Measurements from ENCODE around the gene USP48. TPM values are rescaled to one million over a fixed set of nuclear protein-coding genes. Genes with fewer than 3 reads are reported as not detected.

Gene USP48
- total RNA-seq, 1 donor from 2014 or later, result 97.3 TPM

- Mint-ChIP-seq H3K27me3 (peaks cover 43% of the 10 kb centered on the region), H3K27ac (no peak overlapping the region), H3K4me1 (peaks cover 16% of the 10 kb centered on the region), H3K9me3 (no peaks in the 10 kb centered on the region), H3K36me3 (ENCODE audit: low read depth) (no peaks in the 10 kb centered on the region), H3K4me3 (no peak overlapping the region)
- no peak for TF ChIP-seq CTCF (IDR thresholded peaks at IDR 0.05)
- no peak for ATAC-seq (ENCODE audit: low read depth)
- DNase-seq, result no peak
- ChIA-PET POLR2A (no interaction called here), CTCF (no interaction called here)
- intact Hi-C loops (cut with micrococcal nuclease), result no loop called here
Observed at GRCh38 chr1:21647431-21648351, 135.3 kb downstream of the USP48 start.

GRCh38 chr1:21645550-21645949, 137.4 kb downstream of the USP48 start:
- CTCF ChIA-PET, result no interaction called here
- H3K36me3 Mint-ChIP-seq (ENCODE audit: low read depth), result no peaks in the 10 kb centered on the region
- H3K9me3 Mint-ChIP-seq, result no peaks in the 10 kb centered on the region
- H3K4me3 Mint-ChIP-seq, result no peak overlapping the region
- no peak for ATAC-seq (ENCODE audit: low read depth)
- H3K4me1 Mint-ChIP-seq, result peaks cover 3% of the 10 kb centered on the region
- no peak for DNase-seq
- intact Hi-C loops (cut with micrococcal nuclease), result no loop called here
- TF ChIP-seq CTCF (IDR thresholded peaks at IDR 0.05), result no peak
- H3K27me3 Mint-ChIP-seq, result peaks cover 46% of the 10 kb centered on the region
- POLR2A ChIA-PET, result no interaction called here
- no peak overlapping the region for H3K27ac Mint-ChIP-seq

- no peak for TF ChIP-seq CTCF (IDR thresholded peaks at IDR 0.05)
- Mint-ChIP-seq H3K36me3 (ENCODE audit: low read depth) (no peaks in the 10 kb centered on the region), H3K4me1 (peaks cover 3% of the 10 kb centered on the region), H3K27me3 (peaks cover 46% of the 10 kb centered on the region), H3K4me3 (no peak overlapping the region), H3K9me3 (no peaks in the 10 kb centered on the region), H3K27ac (no peak overlapping the region)
- DNase-seq (no peak), ATAC-seq (ENCODE audit: low read depth) (no peak)
- ChIA-PET CTCF (no interaction called here), POLR2A (no interaction called here)
- intact Hi-C loops (cut with micrococcal nuclease), result no loop called here
Observed at GRCh38 chr1:21644906-21645305, 138.0 kb downstream of the USP48 start.

DNA sequence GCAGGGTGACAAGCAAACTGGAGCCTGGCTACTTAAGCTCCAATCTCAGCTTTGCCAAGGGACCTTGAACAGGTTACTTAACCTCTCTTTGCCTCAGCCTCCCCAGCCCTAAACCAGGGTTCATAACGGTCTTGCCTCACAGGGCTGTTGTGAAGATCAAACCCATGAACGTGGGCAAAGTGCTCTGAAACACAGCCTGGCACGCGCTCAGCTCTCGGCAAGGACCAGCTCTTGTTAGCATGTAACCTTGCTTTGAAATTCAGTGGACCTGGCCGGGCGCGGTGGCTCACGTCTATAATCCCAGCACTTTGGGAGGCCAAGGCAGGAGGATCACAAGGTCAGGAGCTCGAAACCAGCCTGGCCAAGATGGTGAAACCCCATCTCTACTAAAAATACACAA, 138.6 kb downstream of the USP48 start:
- ATAC-seq (ENCODE audit: low read depth) (no peak), DNase-seq (no peak)
- CTCF ChIA-PET, result no interaction called here
- Mint-ChIP-seq H3K36me3 (ENCODE audit: low read depth) (no peaks in the 10 kb centered on the region), H3K27me3 (peaks cover 46% of the 10 kb centered on the region), H3K27ac (no peak overlapping the region), H3K4me1 (peaks cover under 1% of the 10 kb centered on the region), H3K9me3 (no peaks in the 10 kb centered on the region), H3K4me3 (no peak overlapping the region)
- POLR2A ChIA-PET, result no interaction called here
- TF ChIP-seq CTCF (IDR thresholded peaks at IDR 0.05), result no peak
- intact Hi-C loops (cut with micrococcal nuclease), result no loop called here

- no peak for DNase-seq
- ChIA-PET POLR2A (no interaction called here), CTCF (no interaction called here)
- no peak overlapping the region for H3K27ac Mint-ChIP-seq
- TF ChIP-seq CTCF (IDR thresholded peaks at IDR 0.05), result no peak
- intact Hi-C loops (cut with micrococcal nuclease), result no loop called here
- H3K9me3 Mint-ChIP-seq, result no peaks in the 10 kb centered on the region
- H3K4me1 Mint-ChIP-seq, result no peaks in the 10 kb centered on the region
- no peak overlapping the region for H3K4me3 Mint-ChIP-seq
- H3K27me3 Mint-ChIP-seq, result peaks cover 46% of the 10 kb centered on the region
- H3K36me3 Mint-ChIP-seq (ENCODE audit: low read depth), result no peaks in the 10 kb centered on the region
- ATAC-seq (ENCODE audit: low read depth), result no peak
Observed at GRCh38 chr1:21643624-21644023, 139.3 kb downstream of the USP48 start.
